HG02678 (cell line): Measurements from ENCODE around the gene PLCB1.

Source experiments
- ATAC-seq: cut with Tn5 transposase; IDR thresholded peaks from one replicate; pipeline ENCODE4 v1.9.1; 2021; ENCODE audit warnings: mild to moderate bottlenecking, moderate library complexity; ENCODE audit not compliant: unreplicated experiment

PLCB1 gene

DNA sequence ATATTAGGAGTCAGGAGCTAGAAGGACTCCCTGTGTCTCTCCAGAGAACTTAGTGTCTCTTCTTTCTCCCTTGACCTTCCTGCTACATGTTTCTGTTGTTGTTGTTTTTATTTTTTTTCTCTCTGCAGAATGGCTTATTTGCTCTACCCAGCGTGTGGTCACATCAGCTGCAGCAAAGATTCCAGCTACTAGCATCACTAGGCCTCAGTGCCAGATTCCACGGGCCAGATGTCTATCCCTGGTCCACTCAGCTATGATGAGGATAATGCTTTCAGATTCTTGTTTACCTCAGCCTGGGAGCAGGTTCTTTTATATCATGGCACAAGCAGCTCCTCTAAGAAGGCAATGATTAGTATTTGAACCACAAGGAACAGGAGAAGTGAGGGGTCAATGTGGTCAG, 110.0 kb downstream of the PLCB1 start:
- no peak for ATAC-seq

DNA sequence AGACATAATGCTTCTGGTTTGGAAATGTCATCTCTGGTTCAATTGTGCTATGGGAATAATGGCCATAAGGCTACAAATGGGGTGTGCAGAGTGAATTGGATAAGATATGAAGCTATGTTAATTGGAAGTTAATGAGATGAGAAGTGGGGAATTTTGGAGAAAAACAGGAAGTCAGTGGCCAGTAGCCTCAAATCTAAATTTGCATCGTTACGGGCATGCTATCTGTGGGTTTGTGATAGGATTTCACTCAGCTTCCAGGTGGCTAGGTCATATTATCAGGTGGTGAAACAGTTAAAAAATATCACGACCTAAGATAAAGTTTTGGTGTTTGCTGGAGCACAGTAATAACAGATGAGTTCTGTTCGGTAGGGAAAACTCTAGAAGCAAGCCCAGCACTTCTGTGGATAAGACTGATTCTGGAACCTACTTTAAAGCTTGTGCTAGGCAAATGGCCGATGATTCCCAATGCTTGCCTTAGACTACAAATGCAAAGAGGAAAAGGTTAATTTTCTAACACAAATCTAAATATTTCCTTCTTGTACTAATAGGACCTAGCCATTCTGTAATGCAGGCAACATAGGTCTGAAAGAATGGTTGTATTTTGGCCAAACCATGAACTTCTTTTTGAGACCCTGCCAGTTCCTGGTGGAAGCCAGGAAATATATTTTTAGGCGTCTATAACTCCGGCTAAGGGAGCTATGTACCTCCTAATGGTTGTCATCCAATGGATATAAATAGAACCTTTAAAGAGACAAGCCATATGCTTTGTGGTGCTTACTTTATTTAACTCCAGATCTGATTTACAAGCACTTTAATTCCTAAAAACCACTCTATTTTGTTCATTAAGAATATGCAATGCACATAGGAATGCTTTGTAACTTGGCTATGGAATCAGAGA, 111.0 kb downstream of the PLCB1 start:
- no peak for ATAC-seq

DNA sequence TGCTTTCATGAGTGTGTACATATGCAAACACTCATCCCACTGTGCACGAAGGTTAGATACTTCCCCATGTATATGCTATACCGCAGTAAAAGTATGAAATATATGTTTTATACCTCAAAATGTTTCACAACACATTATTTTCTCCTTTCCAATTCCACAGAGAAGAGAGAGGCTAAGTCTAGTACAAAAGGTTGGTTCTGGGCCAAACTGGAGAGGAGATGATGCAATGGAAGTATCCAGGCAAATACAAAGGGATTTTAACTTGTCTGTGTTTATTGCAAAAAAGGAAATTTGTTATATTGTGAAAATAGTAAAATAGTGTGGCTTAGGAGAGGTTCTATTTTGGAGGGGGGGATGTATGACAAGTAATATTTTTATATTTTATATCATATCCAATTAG, 112.6 kb downstream of the PLCB1 start:
- ATAC-seq, result no peak

DNA sequence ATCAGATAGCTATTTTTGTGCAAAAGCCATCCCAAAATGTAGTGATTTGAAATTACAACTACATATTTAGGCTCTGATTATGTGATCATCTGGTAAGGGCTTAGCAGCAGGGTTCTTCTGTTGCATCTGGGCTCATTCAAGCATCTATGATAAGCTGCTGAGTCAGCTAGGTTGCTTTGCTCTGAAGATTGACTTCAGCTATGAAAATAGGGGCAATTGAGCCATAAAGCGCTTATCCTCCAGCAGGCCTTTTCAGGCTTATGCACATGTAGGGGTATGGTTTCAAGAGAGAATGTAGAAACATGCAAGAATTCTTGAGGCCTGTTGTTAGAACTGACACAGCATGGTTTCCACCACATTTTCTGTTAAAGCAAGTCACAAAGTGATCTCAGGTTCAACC, 114.1 kb downstream of the PLCB1 start:
- ATAC-seq, result no peak

DNA sequence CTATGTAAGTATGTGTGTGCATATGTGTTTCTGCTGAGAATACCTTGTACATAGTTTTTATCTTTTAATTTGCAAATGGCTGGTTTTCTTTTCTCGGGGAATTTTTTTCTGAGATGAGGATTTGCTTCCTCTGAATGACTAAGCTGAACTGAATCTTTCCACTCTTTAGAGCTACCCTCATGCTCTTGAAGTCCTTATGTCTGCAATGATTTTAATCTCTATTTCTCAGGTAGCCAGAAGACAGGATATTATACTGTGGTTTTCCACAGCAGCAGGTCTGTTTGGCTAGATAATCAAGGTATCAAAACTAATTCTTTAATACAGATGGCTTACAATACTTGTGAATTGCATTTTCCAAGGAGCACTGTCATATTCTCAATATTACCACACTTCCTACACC, 114.7 kb downstream of the PLCB1 start:
- ATAC-seq, result no peak

DNA sequence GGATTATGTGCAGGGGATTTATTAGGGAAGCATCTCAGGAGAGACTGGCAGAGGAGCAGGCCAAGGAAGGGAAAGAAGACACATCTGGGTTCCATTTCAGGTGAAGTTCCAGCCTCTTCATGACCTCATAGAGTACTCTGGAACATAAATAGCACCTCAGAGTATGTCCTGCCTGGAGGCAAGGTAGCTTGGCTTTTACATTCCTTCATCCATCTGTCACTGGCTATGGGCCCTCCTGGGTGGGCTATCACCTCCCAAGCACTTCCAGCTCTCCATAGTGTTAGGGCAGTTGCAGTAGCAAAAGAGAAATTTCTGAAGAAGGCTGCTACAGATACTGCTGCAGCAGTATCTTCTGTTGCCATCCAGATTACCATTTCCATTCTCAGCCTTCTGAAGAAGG, 116.0 kb downstream of the PLCB1 start:
- ATAC-seq, result no peak

DNA sequence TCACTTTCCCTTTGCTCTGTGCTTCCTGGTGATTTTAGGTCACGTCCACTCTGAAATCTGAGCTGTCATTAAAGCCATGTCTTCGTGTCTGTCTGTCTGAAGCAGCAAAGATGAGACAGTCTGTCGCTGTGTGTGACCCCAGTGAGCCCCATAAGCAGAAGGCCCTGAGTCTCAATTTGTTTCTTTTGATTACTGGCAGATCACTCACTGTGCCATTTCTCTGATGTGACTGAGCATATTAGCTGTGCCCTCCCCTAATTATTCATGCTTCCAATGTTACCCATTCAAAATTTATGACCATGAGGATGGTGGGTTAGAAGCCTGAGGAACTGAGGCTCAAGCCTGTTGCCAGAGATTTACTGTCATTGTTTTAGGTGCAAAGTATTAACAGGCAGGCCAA, 117.6 kb downstream of the PLCB1 start:
- ATAC-seq, result no peak

DNA sequence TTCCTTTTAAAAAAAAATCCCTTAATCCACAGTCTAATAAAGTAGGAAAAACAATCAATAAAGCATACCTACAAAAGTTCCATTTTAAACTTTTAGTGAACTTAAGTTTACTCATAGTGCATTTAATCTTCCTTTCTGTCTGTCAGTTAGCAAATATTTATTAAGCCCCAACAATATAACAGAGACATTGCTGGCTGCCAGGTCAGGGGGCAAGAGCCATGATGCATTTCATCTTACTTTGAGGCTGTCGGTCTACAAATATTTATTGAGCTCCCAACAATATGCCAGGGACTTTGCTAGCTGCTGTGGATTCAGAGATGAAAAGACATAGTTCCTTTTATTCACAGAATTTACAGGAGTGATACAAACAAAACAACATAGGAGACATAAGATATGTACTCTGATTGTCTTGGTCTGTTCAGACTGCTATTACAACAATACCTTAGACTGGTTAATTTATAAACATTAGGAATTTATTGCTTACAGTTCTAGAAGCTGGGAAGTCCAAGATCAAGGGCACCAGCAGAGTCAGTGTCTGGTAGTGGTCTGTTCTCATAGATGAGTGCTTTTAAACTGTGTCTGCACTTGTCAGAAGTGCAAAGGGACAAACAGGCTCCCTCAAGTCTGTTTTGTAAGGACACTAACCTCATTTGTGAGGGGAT, 118.6 kb downstream of the PLCB1 start:
- no peak for ATAC-seq

DNA sequence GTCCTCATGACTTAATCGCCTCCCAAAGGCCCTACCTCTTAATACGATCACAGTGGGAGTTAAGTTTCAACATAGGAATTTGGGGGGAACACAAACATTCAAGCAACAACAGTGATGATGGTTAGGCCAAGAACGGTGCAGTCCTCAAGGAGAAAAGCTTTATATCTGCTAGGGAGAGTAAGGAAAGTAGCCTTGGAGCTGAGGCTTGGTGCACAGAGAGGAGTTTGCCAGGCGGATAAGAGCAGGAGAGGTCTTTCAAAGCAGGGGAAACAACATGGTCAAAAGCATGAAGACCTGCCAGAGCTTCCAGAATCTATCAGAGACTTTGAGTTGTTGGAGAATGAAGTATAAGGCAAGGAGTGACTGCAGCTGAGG, 119.1 kb downstream of the PLCB1 start:
- ATAC-seq, result no peak

DNA sequence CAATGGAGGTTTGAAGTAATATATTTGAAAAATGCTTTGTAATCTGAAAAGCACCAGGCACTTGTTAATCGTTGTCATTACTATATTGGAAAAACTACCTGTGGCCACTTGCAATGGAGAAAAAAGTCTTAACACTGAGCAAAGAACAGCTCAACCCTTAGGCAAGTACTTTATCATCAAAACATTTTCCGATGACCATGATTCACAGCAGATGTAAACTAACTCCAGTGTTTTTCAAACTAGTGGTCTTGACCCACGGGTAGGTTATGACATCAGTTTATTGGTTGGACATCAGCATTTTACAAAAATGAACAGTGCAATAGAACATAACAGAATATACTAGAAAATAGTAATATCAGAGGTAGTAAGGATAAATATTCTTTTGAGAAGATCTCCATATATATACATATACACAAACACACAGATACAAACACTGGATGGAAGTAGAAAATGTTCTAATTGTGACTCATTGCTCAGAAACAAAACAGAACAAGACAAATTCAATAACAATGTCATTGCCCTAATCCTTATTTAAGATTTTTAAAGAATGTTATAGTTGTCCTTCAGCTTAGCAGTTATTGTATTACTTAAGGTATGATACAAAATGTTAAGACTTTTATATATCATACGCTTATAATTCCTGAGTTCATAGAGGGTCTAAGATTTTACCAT, 123.0 kb downstream of the PLCB1 start:
- no peak for ATAC-seq

DNA sequence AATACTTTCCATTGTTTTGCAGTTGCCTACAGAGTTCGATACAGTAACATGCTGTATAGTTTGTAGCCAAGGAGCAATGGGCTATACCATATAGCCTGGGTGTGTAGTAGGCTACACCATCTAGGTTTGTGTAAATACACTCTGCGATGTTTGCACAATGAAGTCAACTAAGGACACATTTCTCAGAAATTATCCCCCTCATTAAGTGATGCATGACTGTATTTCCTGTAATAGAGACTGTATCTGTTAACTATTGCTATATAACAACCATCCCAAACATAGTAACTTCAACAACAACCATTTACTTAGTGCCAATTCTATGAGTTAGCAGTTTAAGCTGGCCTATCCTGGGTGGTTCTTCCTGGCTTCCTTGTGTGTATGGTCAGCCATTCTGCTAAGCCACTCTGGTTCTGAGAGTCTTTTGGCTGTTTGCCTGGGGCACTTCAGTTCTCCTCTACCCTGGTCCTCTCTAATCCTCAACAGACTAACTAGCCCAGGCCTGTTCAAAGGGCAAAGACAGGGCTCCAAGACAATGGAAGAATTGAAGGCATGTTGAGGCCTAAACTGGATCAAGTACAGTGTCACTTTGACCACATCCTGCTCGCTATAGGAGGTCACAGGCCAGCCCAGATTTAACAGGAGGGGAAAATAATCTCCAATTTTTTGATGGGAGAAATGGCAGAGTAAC, 124.0 kb downstream of the PLCB1 start:
- ATAC-seq, result no peak

DNA sequence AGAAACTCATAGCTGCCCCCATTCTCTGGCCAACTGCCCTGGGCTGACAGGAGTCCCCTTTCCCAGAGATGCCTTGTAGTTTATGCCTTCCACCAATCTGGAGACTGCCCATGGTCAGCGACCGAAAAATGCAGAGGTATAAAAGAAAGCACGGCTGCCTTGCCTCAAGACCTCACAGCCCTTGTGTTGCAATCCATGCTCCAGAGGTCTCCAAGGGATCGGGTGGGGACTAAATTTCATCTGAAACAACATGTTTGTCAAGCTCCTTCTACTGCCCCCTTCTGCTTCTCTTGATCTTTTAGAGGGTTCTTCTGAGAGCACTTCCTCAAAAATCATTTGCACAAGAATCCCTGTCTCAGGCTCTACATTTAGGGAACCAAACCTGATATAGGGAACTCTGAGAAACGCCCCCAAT, 128.8 kb downstream of the PLCB1 start:
- ATAC-seq, result no peak

DNA sequence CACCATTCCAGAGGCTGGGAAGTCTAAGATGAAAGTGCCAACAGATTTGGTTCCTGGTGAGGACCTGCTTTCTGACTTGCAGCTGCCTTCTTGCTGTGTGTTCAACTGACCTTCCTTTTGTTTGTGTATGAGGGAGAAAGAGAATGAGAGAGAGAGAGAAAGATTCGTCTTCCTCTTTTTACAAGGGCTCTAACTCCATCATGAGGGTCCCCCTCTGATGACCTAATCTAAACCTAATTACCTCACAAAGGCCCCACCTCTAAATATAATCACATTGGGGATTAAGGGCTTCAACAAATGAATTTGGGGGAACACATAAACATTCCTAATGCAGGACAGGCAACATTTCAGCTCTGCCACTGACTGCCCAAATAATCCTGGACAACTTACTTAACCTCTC, 130.7 kb downstream of the PLCB1 start:
- ATAC-seq, result no peak

DNA sequence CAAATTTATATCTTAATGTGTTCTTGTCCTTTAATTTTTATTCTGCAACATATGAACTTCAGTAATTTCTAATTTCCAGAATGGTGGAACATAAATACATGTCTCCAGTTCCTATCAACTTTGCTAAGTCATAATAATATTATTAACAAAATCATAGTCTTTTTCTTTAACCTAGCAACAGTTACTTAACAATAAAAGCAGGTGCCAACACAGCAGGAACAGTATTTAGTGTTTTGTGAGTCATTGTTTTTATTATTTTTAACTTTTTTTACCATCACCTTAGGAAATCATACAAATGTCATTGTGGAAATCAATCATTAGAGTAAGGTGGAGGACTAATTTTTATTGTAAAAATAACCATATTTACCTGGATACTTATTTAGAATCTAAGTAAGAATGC, 133.5 kb downstream of the PLCB1 start:
- no peak for ATAC-seq

DNA sequence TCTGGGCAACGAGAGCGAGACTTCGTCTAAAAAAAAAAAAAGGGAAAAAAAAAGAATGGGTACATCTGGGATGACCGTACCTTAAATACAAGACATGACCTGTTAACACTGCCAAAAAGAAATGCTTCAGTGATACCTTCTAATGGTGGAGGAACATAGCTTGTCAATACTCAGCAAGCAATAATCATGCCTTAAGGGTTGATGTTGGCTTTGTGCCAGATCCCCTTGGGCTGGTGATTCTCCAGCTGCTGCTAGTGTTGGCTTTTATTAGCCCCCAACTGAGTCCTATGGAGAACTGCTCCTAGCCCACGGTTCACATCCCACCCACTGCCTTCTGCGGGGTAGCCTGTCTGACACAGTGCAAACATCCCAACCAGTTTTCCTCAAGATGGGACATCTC, 134.9 kb downstream of the PLCB1 start:
- ATAC-seq, result no peak

DNA sequence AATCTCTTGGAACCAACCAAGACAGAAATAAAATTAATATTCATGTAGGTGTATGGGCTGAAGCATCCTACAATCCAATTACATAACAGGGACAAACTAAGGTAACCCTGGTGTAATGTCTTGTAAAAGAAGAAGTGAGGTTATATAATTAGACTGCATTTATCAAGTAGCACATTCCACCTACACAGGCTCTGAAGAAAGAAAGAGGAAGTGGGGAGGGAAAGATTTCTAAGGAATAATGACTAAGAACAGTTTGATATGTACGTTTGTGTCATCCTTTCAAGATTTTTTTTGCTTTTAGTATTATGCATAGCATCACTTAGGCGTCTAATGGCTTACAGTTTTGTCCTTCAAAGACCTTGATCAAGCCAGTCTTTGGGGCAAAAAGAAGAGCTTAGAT, 139.7 kb downstream of the PLCB1 start:
- ATAC-seq, result no peak

DNA sequence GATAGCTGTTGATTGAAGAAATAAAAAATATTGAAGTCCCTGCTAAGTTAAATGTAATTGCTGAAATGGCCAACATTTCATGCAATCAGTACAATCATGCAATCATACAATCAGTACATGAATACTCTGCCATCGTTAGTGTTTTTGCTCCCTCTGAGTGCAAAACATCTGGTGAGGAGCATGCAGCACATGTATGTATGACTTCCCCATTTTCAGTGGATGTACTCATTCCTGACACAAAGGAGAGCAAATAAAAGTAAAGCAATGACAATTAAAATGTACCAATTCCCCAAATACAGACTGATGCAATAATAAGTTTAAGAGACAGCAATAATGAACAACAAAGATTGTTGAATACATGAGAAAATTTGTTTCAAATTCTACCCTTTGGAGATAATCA, 140.7 kb downstream of the PLCB1 start:
- ATAC-seq, result no peak

DNA sequence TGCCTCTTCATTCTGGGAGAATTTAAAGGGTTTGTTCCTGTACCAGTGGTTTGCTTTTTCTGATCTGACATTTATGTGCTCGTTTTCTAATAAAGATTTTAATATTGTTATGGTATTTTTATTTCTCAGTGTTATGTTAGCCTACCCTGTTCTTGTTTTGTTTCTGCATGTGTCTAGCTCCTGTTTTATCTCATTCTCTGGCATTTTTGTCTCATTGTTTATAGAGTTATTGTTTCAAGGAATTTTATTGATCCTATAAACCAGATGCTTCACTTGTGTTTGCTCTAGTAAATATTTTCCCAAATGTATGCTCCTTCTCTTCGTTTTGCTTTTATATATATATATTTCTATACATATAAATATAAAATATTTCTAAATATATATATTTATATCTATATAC, 152.8 kb downstream of the PLCB1 start:
- no peak for ATAC-seq

DNA sequence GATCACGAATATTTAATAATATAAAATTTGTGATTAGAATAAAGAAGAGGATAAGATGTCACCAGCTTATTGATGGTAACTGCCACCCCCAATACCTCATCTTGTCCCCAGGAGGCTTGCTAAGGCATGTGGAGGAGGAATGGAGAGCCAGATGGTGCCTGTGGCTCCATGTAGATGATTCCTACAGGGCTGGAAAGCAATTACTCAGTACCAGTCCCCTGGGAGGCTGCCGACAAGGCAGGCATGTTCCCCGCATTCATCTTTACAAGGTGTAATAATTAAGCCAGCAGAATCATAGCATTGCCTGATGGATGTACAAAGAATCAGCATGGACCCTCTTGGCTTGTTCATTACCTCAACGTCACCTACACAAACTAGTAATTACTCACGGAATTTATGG, 155.3 kb downstream of the PLCB1 start:
- ATAC-seq, result no peak

DNA sequence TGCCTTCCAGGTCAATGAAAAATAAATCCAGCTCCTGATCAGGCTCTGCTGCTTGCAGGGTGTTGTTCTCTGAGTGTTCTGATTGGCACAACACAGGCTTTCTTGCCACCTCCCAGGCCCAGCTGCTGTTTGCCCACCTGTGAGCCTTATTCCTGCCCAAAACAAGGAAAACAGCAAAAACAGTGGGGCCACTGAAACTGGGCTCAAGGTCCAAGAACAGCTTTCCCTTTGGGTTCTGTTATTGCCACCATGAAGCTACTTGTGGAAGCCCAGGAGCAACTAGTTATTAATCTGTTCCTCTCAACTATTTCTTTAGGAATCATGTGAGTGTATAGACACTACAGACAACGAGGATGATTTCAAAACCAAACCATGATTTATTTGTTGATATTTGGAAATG, 159.1 kb downstream of the PLCB1 start:
- ATAC-seq, result no peak

DNA sequence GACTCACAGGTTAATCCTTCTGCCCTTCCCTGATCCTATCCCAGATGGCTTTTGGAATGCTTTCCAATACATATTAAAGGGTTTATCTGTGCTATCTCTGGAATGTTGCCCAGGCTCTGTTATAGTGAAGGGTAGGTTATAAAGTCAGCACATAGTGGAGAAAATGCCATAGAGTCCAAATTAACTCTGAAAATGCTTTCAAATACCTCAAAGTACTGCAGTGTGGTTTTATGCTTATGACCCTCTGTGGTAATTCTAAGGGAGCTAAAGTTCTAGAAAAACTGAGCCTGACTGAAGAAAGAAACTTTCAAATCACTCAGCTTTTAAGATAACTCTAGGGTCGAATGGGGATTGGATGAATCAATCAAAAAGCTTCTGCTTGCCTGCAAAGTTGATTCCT, 159.8 kb downstream of the PLCB1 start:
- ATAC-seq, result no peak
